Gastroesophageal sphincter (tissue), 4 donors: ENCODE data around the gene REPIN1. TPM values are rescaled to one million over a fixed set of nuclear protein-coding genes. Genes with fewer than 3 reads are reported as not detected.

ENCODE experiments used
- ATAC-seq: fragments of 150-250 bp; one replicate; pipeline ENCODE4 v1.9.1; 2016; ENCODE audit warnings: mild to moderate bottlenecking, moderate library complexity
- H3K27ac ChIP-seq, 4 donors: fragments of 200-600 bp; sonication (generic) in 3 of 4; 1 replicate in 3 of 4; 2 replicates in 1 of 4; pipeline ENCODE4 v1.5.1; 2016 to 2019
- H3K27me3 ChIP-seq: fragments of 200-600 bp; sonication (generic); one replicate; pipeline ENCODE4 v1.5.1; 2019
- H3K36me3 ChIP-seq, 2 donors: fragments of 200-600 bp; sonication (generic); one replicate each; pipeline ENCODE4 v1.5.1; 2019; ENCODE audit warnings: control low read depth in 1 of 2
- H3K4me1 ChIP-seq, 3 donors: fragments of 200-600 bp; sonication (generic); 1 replicate in 2 of 3; 2 replicates in 1 of 3; pipeline ENCODE4 v1.5.1; 2016 to 2019; ENCODE audit warnings: control low read depth in 2 of 3
- H3K4me3 ChIP-seq, 2 donors: fragments of 200-600 bp; sonication (generic); one replicate each; pipeline ENCODE4 v1.5.1; 2019; ENCODE audit warnings: mild to moderate bottlenecking in 1 of 2, moderate library complexity in 1 of 2
- H3K9me3 ChIP-seq, 3 donors: fragments of 200-600 bp; sonication (generic); one replicate each; pipeline ENCODE4 v1.5.1; 2017 to 2019; ENCODE audit warnings: control low read depth in 2 of 3
- CTCF ChIP-seq, 4 experiments: fragments of 200-600 bp in 2 of 4; fragments of 450-650 bp in 2 of 4; sonication (generic) in 1 of 4; IDR thresholded peaks; one replicate each; pipeline ENCODE4 v1.5.1; 2017 to 2019; ENCODE audit warnings: antibody characterized with exemption in 4 of 4, mild to moderate bottlenecking in 2 of 4, moderate library complexity in 2 of 4
- EP300 ChIP-seq: sonication (generic); formaldehyde crosslinking; IDR thresholded peaks from one replicate; pipeline ENCODE4 v1.6.1; 2017; ENCODE audit warnings: antibody characterized with exemption, mild to moderate bottlenecking
- POLR2A ChIP-seq, 2 donors: fragments of 450-650 bp; IDR thresholded peaks; one replicate each; pipeline ENCODE4 v1.6.1; 2017; ENCODE audit warnings: antibody characterized with exemption in 2 of 2, mild to moderate bottlenecking in 2 of 2, moderate library complexity in 1 of 2
- POLR2AphosphoS5 ChIP-seq: sonication (generic); formaldehyde crosslinking; IDR thresholded peaks from one replicate; pipeline ENCODE4 v1.6.1; 2017; ENCODE audit warnings: antibody characterized with exemption
- WGBS, 2 donors: methylation state at CpG; one replicate each; pipeline ENCODE4 v1.1.5; 2018; ENCODE audit warnings: low coverage in 1 of 2; 5-methylcytosine and 5-hydroxymethylcytosine counted together
- total RNA-seq, 4 donors: library from RNA; depleted of rRNA; stranded (reverse); fragments of >200 nt; gene quantifications; one replicate each; pipeline ENCODE4 v1.1.0, GENCODE V29; 2016

The REPIN1 gene
- total RNA-seq, 4 donors from 2014 or later, result 72.7 to 132 (median 102) TPM

GRCh38 chr7:150339409-150339809 lies 29.2 kb upstream of the REPIN1 start:
- H3K4me1 ChIP-seq, result peaks cover 0 to 83% (median 50%) of the 10 kb centered on the region in 3 donors
- no peak for TF ChIP-seq POLR2A (IDR thresholded peaks at IDR 0.05)
- no peak for TF ChIP-seq CTCF (IDR thresholded peaks at IDR 0.05)
- no peak for TF ChIP-seq POLR2AphosphoS5
- TF ChIP-seq EP300, result no peak
- H3K27me3 ChIP-seq, result no peaks in the 10 kb centered on the region
- peak overlapping the region in 3 of 4 donors; percentile 86 to 93 (median 90) for H3K27ac ChIP-seq
- WGBS, 2 donors, result 39 to 63% methylated on average over 6 of the region's 9 CpGs
- peak overlapping the region in 1 of 2 donors; percentile 72 for H3K4me3 ChIP-seq
- ATAC-seq, result no peak
- peaks cover 0 to 22% of the 10 kb centered on the region in 2 donors for H3K36me3 ChIP-seq
- no peaks in the 10 kb centered on the region for H3K9me3 ChIP-seq

- peak overlapping the region; percentile 54 to 93 (median 88) for H3K27ac ChIP-seq
- H3K4me1 ChIP-seq, result peaks cover 0 to 76% (median 43%) of the 10 kb centered on the region in 3 donors
- ATAC-seq, result peak; percentile 47
- no peaks in the 10 kb centered on the region for H3K27me3 ChIP-seq
- peaks cover 0 to 22% of the 10 kb centered on the region in 2 donors for H3K36me3 ChIP-seq
- TF ChIP-seq EP300 (no peak), CTCF (IDR thresholded peaks at IDR 0.05) (peak in 2 of 4 experiments; percentile 17 to 26), POLR2A (IDR thresholded peaks at IDR 0.05) (no peak), POLR2AphosphoS5 (peak; percentile 35)
- peak overlapping the region; percentile 58 to 72 for H3K4me3 ChIP-seq
- H3K9me3 ChIP-seq, result no peaks in the 10 kb centered on the region
- WGBS, 2 donors, result 17% methylated on average over 3 of the region's 39 CpGs; no CpG with 5 or more reads in 1 of the 2 donors
Observed at GRCh38 chr7:150340024-150340749, 28.4 kb upstream of the REPIN1 start.

GRCh38 chr7:150340875-150341262 lies 27.8 kb upstream of the REPIN1 start:
- 4% methylated on average over 8 of the region's 29 CpGs; no CpG with 5 or more reads in 1 of the 2 donors for WGBS, 2 donors
- ATAC-seq, result no peak
- Histone ChIP-seq H3K27me3 (no peaks in the 10 kb centered on the region), H3K4me1 (peaks cover 0 to 69% (median 36%) of the 10 kb centered on the region in 3 donors), H3K27ac (peak overlapping the region; percentile 54 to 93 (median 88)), H3K9me3 (no peaks in the 10 kb centered on the region), H3K4me3 (peak overlapping the region; percentile 58 to 72), H3K36me3 (peaks cover 0 to 22% of the 10 kb centered on the region in 2 donors)
- TF ChIP-seq CTCF (IDR thresholded peaks at IDR 0.05), result no peak
- TF ChIP-seq POLR2AphosphoS5, result no peak
- TF ChIP-seq EP300, result no peak
- TF ChIP-seq POLR2A (IDR thresholded peaks at IDR 0.05), result no peak

GRCh38 chr7:150341263-150342120 lies 27.1 kb upstream of the REPIN1 start, which contains the start of gene RARRES2:
Gene RARRES2 (minus strand): TSS chr7:150341629. CDS start chr7:150340609, 1,020 bp downstream.
- H3K4me3 ChIP-seq, result peak within 1 kb of the TSS; percentile 58 to 72
- WGBS, 2 donors, result 4% methylated on average over 21 of the region's 49 CpGs; no CpG with 5 or more reads in 1 of the 2 donors
- peak within 1 kb of the TSS; percentile 54 to 93 (median 88) for H3K27ac ChIP-seq
- peak; percentile 62 for TF ChIP-seq POLR2AphosphoS5
- no peak for TF ChIP-seq CTCF (IDR thresholded peaks at IDR 0.05)
- TF ChIP-seq EP300, result no peak
- peak in 1 of 2 donors; percentile 14 for TF ChIP-seq POLR2A (IDR thresholded peaks at IDR 0.05)
- H3K9me3 ChIP-seq, result no peaks in the 10 kb centered on the region
- H3K27me3 ChIP-seq, result no peaks in the 10 kb centered on the region
- H3K4me1 ChIP-seq, result peaks cover 0 to 63% (median 30%) of the 10 kb centered on the region in 3 donors
- ATAC-seq, result peak; percentile 85
- peaks cover 0 to 22% of the 10 kb centered on the region in 2 donors for H3K36me3 ChIP-seq
